ENCODE measurements around the gene CLASP2. TPM values are rescaled to one million over a fixed set of nuclear protein-coding genes. Genes with fewer than 3 reads are reported as not detected.

CLASP2 gene
- total RNA-seq, 1 experiment from 2014 or later = 157 TPM

- no peak for DNase-seq
- Histone ChIP-seq H4K20me1 (ENCODE audit: insufficient read depth, low read depth, low read length) (no peaks in the 10 kb centered on the region), H3K27me3 (ENCODE audit: low read length) (no peaks in the 10 kb centered on the region), H3K9me2 (replicated peaks; ENCODE audit: insufficient read depth, low read length) (no peaks in the 10 kb centered on the region), H3K4me3 (ENCODE audit: low read length) (no peak overlapping the region), H3K4me2 (ENCODE audit: low read depth, low read length, poor library complexity, severe bottlenecking) (no peak overlapping the region), H3K4me1 (ENCODE audit: low read length) (peaks cover 12% of the 10 kb centered on the region), H3K27ac (ENCODE audit: low read length) (no peak overlapping the region), H3K9me3 (ENCODE audit: low read length) (no peaks in the 10 kb centered on the region), H3K36me3 (ENCODE audit: insufficient read depth, low read length) (peaks cover 47% of the 10 kb centered on the region), H3K79me2 (ENCODE audit: low read length) (peaks cover 8% of the 10 kb centered on the region), H2AFZ (ENCODE audit: low read length) (no peak overlapping the region), H3K9ac (ENCODE audit: low read length) (no peak overlapping the region)
Measured at GRCh38 chr3:33537133-33537532, 180.9 kb downstream of the CLASP2 start.

DNA sequence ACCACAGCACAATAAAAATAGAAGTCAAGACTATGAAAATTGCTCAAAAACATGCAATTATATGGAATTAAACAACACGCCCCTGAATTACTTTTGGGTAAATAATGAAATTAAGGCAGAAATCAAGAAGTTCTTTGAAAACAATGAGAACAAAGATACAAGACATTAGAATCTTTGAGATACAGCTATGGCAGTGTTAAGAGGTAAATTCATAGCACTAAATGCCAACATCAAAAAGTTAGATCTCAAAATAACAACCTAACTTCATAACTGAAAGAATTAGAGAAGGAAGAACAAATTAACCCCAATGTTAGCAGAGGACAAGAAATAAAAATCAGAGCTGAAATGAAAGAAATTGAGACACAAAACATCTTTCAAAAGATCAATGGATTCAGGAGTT lies 191.3 kb downstream of the CLASP2 start:
- Histone ChIP-seq H3K4me1 (ENCODE audit: low read length) (no peaks in the 10 kb centered on the region), H3K36me3 (ENCODE audit: insufficient read depth, low read length) (peaks cover 60% of the 10 kb centered on the region), H2AFZ (ENCODE audit: low read length) (no peak overlapping the region), H3K4me2 (ENCODE audit: low read depth, low read length, poor library complexity, severe bottlenecking) (no peak overlapping the region), H3K79me2 (ENCODE audit: low read length) (peaks cover 59% of the 10 kb centered on the region), H3K27ac (ENCODE audit: low read length) (no peak overlapping the region), H3K27me3 (ENCODE audit: low read length) (no peaks in the 10 kb centered on the region), H4K20me1 (ENCODE audit: insufficient read depth, low read depth, low read length) (no peaks in the 10 kb centered on the region), H3K9ac (ENCODE audit: low read length) (no peak overlapping the region), H3K9me2 (replicated peaks; ENCODE audit: insufficient read depth, low read length) (no peaks in the 10 kb centered on the region), H3K9me3 (ENCODE audit: low read length) (peaks cover 9% of the 10 kb centered on the region), H3K4me3 (ENCODE audit: low read length) (no peak overlapping the region)
- no peak for DNase-seq

DNA sequence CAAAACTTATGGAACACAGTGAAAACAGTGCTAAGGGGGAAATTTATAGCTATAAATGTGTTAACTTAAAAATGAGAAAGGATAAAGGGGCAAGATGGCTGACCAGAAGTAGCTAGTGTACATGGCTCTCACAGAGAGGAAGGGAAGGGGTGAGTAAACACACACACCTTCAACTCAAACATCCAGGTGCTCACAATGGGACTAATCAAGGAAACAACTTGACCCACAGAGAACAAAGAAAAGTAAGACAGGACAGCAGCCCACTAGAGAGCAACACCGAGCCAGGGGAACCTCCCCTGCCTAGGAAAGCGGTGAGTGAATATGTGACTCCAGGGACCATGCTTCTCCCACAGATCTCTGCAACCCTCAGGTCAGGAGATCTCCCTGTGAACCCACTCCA lies 192.8 kb downstream of the CLASP2 start:
- H3K9me2 ChIP-seq (replicated peaks; ENCODE audit: insufficient read depth, low read length) = no peaks in the 10 kb centered on the region
- no peaks in the 10 kb centered on the region for H3K27me3 ChIP-seq (ENCODE audit: low read length)
- H3K36me3 ChIP-seq (ENCODE audit: insufficient read depth, low read length) = peaks cover 45% of the 10 kb centered on the region
- DNase-seq = no peak
- H3K4me2 ChIP-seq (ENCODE audit: low read depth, low read length, poor library complexity, severe bottlenecking) = no peak overlapping the region
- H3K79me2 ChIP-seq (ENCODE audit: low read length) = peaks cover 62% of the 10 kb centered on the region
- peaks cover 9% of the 10 kb centered on the region for H3K9me3 ChIP-seq (ENCODE audit: low read length)
- no peak overlapping the region for H2AFZ ChIP-seq (ENCODE audit: low read length)
- no peak overlapping the region for H3K9ac ChIP-seq (ENCODE audit: low read length)
- no peaks in the 10 kb centered on the region for H4K20me1 ChIP-seq (ENCODE audit: insufficient read depth, low read depth, low read length)
- no peak overlapping the region for H3K4me3 ChIP-seq (ENCODE audit: low read length)
- no peaks in the 10 kb centered on the region for H3K4me1 ChIP-seq (ENCODE audit: low read length)
- H3K27ac ChIP-seq (ENCODE audit: low read length) = no peak overlapping the region

GRCh38 chr3:33523093-33523667 lies 194.9 kb downstream of the CLASP2 start:
- no peak for DNase-seq
- no peaks in the 10 kb centered on the region for H4K20me1 ChIP-seq (ENCODE audit: insufficient read depth, low read depth, low read length)
- no peak overlapping the region for H3K27ac ChIP-seq (ENCODE audit: low read length)
- peaks cover 40% of the 10 kb centered on the region for H3K36me3 ChIP-seq (ENCODE audit: insufficient read depth, low read length)
- H3K9ac ChIP-seq (ENCODE audit: low read length) = no peak overlapping the region
- no peaks in the 10 kb centered on the region for H3K9me2 ChIP-seq (replicated peaks; ENCODE audit: insufficient read depth, low read length)
- no peak overlapping the region for H3K4me3 ChIP-seq (ENCODE audit: low read length)
- 0 out of 2 replicates have a peak, but pooled peaks cover under 1% of the 10 kb centered on the region for H3K4me1 ChIP-seq (ENCODE audit: low read length)
- peaks cover 9% of the 10 kb centered on the region for H3K9me3 ChIP-seq (ENCODE audit: low read length)
- H2AFZ ChIP-seq (ENCODE audit: low read length) = no peak overlapping the region
- H3K27me3 ChIP-seq (ENCODE audit: low read length) = no peaks in the 10 kb centered on the region
- peaks cover 46% of the 10 kb centered on the region for H3K79me2 ChIP-seq (ENCODE audit: low read length)
- H3K4me2 ChIP-seq (ENCODE audit: low read depth, low read length, poor library complexity, severe bottlenecking) = no peak overlapping the region

DNA sequence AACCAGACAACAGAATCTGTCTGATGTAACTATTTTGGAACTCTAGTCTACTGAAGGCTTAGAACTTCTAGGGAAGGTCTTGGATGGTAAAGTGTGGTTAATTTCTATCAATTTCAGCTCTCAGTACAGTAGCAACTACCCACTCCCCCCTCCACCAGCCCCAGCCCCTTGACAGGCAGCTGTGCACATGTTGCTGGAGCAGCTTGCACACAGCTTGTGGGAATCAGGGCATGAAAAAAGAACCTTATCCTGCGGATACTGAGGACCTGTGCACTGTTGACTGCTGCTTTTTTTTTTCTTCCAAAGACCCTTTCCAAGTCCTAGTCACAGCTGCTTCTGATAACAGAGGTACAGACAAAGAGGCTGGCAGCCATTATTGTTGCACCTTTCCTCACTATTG lies 196.3 kb downstream of the CLASP2 start:
- peaks cover 34% of the 10 kb centered on the region for H3K36me3 ChIP-seq (ENCODE audit: insufficient read depth, low read length)
- H3K79me2 ChIP-seq (ENCODE audit: low read length) = peaks cover 34% of the 10 kb centered on the region
- H3K27me3 ChIP-seq (ENCODE audit: low read length) = no peaks in the 10 kb centered on the region
- no peak overlapping the region; the same call in 1 of the 2 replicates for H3K27ac ChIP-seq (ENCODE audit: low read length)
- H3K9me3 ChIP-seq (ENCODE audit: low read length) = peaks cover under 1% of the 10 kb centered on the region
- H2AFZ ChIP-seq (ENCODE audit: low read length) = no peak overlapping the region
- no peak overlapping the region for H3K9ac ChIP-seq (ENCODE audit: low read length)
- no peak overlapping the region for H3K4me2 ChIP-seq (ENCODE audit: low read depth, low read length, poor library complexity, severe bottlenecking)
- DNase-seq = no peak
- 0 out of 2 replicates have a peak, but pooled peaks cover 2% of the 10 kb centered on the region for H3K4me1 ChIP-seq (ENCODE audit: low read length)
- H3K9me2 ChIP-seq (replicated peaks; ENCODE audit: insufficient read depth, low read length) = no peaks in the 10 kb centered on the region
- no peaks in the 10 kb centered on the region for H4K20me1 ChIP-seq (ENCODE audit: insufficient read depth, low read depth, low read length)
- no peak overlapping the region for H3K4me3 ChIP-seq (ENCODE audit: low read length)

GRCh38 chr3:33513262-33513863 lies 204.7 kb downstream of the CLASP2 start:
- H3K9me3 ChIP-seq (ENCODE audit: low read length) = no peaks in the 10 kb centered on the region
- 0 out of 2 replicates have a peak, but pooled peaks cover 2% of the 10 kb centered on the region for H3K4me1 ChIP-seq (ENCODE audit: low read length)
- no peak overlapping the region for H3K27ac ChIP-seq (ENCODE audit: low read length)
- H3K4me2 ChIP-seq (ENCODE audit: low read depth, low read length, poor library complexity, severe bottlenecking) = no peak overlapping the region
- no peaks in the 10 kb centered on the region for H3K79me2 ChIP-seq (ENCODE audit: low read length)
- no peaks in the 10 kb centered on the region for H3K27me3 ChIP-seq (ENCODE audit: low read length)
- no peak overlapping the region for H3K9ac ChIP-seq (ENCODE audit: low read length)
- H3K9me2 ChIP-seq (replicated peaks; ENCODE audit: insufficient read depth, low read length) = no peaks in the 10 kb centered on the region
- no peak overlapping the region for H2AFZ ChIP-seq (ENCODE audit: low read length)
- peaks cover 62% of the 10 kb centered on the region for H3K36me3 ChIP-seq (ENCODE audit: insufficient read depth, low read length)
- H3K4me3 ChIP-seq (ENCODE audit: low read length) = no peak overlapping the region
- no peak for DNase-seq
- no peaks in the 10 kb centered on the region for H4K20me1 ChIP-seq (ENCODE audit: insufficient read depth, low read depth, low read length)

DNA sequence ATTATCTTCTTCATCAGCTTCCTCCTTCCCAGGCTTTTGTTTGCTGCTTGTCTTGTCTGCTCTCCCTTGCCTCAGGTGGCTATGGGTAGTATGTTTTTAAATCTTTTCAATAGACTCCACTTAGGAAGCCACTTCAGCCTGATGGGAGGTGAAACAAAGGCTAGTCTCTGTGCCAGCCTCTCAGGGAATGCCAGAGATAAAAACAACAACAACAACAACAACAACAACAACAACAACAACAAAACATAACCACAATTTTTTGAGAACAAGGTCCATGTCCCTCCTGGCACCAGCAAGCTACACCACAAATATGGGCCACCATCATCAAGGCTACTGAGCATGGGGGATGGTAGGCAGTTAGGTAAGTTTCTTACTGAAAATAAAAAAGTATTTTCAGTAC lies 213.0 kb downstream of the CLASP2 start:
- no peaks in the 10 kb centered on the region for H3K9me2 ChIP-seq (replicated peaks; ENCODE audit: insufficient read depth, low read length)
- no peak overlapping the region for H2AFZ ChIP-seq (ENCODE audit: low read length)
- no peaks in the 10 kb centered on the region for H3K27me3 ChIP-seq (ENCODE audit: low read length)
- no peak overlapping the region for H3K27ac ChIP-seq (ENCODE audit: low read length)
- H3K4me2 ChIP-seq (ENCODE audit: low read depth, low read length, poor library complexity, severe bottlenecking) = no peak overlapping the region
- H3K9me3 ChIP-seq (ENCODE audit: low read length) = no peaks in the 10 kb centered on the region
- DNase-seq = no peak
- no peak overlapping the region for H3K9ac ChIP-seq (ENCODE audit: low read length)
- no peaks in the 10 kb centered on the region for H4K20me1 ChIP-seq (ENCODE audit: insufficient read depth, low read depth, low read length)
- no peak overlapping the region for H3K4me3 ChIP-seq (ENCODE audit: low read length)
- H3K4me1 ChIP-seq (ENCODE audit: low read length) = no peaks in the 10 kb centered on the region
- peaks cover 60% of the 10 kb centered on the region for H3K36me3 ChIP-seq (ENCODE audit: insufficient read depth, low read length)
- H3K79me2 ChIP-seq (ENCODE audit: low read length) = no peaks in the 10 kb centered on the region

GRCh38 chr3:33496449-33496848 lies 221.6 kb downstream of the CLASP2 start:
- Histone ChIP-seq H3K4me3 (ENCODE audit: low read length) (no peak overlapping the region), H2AFZ (ENCODE audit: low read length) (no peak overlapping the region), H3K4me1 (ENCODE audit: low read length) (peaks cover 36% of the 10 kb centered on the region), H3K27me3 (ENCODE audit: low read length) (no peaks in the 10 kb centered on the region), H4K20me1 (ENCODE audit: insufficient read depth, low read depth, low read length) (no peaks in the 10 kb centered on the region), H3K4me2 (ENCODE audit: low read depth, low read length, poor library complexity, severe bottlenecking) (no peak overlapping the region), H3K9me3 (ENCODE audit: low read length) (no peaks in the 10 kb centered on the region), H3K36me3 (ENCODE audit: insufficient read depth, low read length) (peaks cover 29% of the 10 kb centered on the region), H3K79me2 (ENCODE audit: low read length) (no peaks in the 10 kb centered on the region), H3K27ac (ENCODE audit: low read length) (no peak overlapping the region), H3K9ac (ENCODE audit: low read length) (no peak overlapping the region), H3K9me2 (replicated peaks; ENCODE audit: insufficient read depth, low read length) (no peaks in the 10 kb centered on the region)
- no peak for DNase-seq

Measured in Karpas-422 (cell line).